Measurements from ENCODE around the gene ACP3.
A peak's percentile ranks its signal among the peaks of the same experiment; 100 is the strongest.

ACP3 gene

GRCh38 chr3:132404276-132404675 is 87.1 kb downstream of the ACP3 start:
- TF ChIP-seq CTCF (IDR thresholded peaks at IDR 0.05; ENCODE audit: low read length, missing control alignments) = no peak
- DNase-seq (ENCODE audit: low read depth) = peak; percentile 65

GRCh38 chr3:132405188-132405587 is 88.0 kb downstream of the ACP3 start:
- DNase-seq (ENCODE audit: low read depth) = peak; percentile 79
- no peak overlapping the region for H3K4me3 ChIP-seq (replicated peaks; ENCODE audit: low read depth, low read length)
- TF ChIP-seq CTCF (IDR thresholded peaks at IDR 0.05; ENCODE audit: low read length, missing control alignments) = no peak

More at GRCh38 chr3:132404276-132404675, 87.1 kb downstream of the ACP3 start:
- H3K4me3 ChIP-seq (replicated peaks; ENCODE audit: low read depth, low read length) = no peak overlapping the region

- TF ChIP-seq CTCF (IDR thresholded peaks at IDR 0.05; ENCODE audit: low read length, missing control alignments) = no peak
- DNase-seq (ENCODE audit: low read depth) = peak; percentile 21
- no peak overlapping the region for H3K4me3 ChIP-seq (replicated peaks; ENCODE audit: low read depth, low read length)
Observed at GRCh38 chr3:132405609-132406299, 88.5 kb downstream of the ACP3 start.

- no peak for TF ChIP-seq CTCF (IDR thresholded peaks at IDR 0.05; ENCODE audit: low read length, missing control alignments)
- H3K4me3 ChIP-seq (replicated peaks; ENCODE audit: low read depth, low read length) = no peak overlapping the region
- no peak for DNase-seq (ENCODE audit: low read depth)
Observed at GRCh38 chr3:132406587-132406986, 89.4 kb downstream of the ACP3 start.

GRCh38 chr3:132407025-132407424 is 89.8 kb downstream of the ACP3 start:
- TF ChIP-seq CTCF (IDR thresholded peaks at IDR 0.05; ENCODE audit: low read length, missing control alignments) = no peak
- no peak overlapping the region for H3K4me3 ChIP-seq (replicated peaks; ENCODE audit: low read depth, low read length)
- no peak for DNase-seq (ENCODE audit: low read depth)

Data from fibroblast of pulmonary artery (primary cell).